Activated CD8-positive, alpha-beta memory T cell treated with anti-CD3 and anti-CD28 coated beads for 36 hours (primary cell): ENCODE data around the gene NEK7. TPM values are rescaled to one million over a fixed set of nuclear protein-coding genes. Genes with fewer than 3 reads are reported as not detected.

Source experiments
- CTCF ChIA-PET: fragments of 350-600 bp; sonication (Branson Sonifier 250); formaldehyde crosslinking; loops from one replicate; lab custom pipeline; 2021; ENCODE audit warnings: antibody characterized with exemption; lab: Charles Lee
- POLR2A ChIA-PET: fragments of 350-600 bp; sonication (Branson Sonifier 250); formaldehyde crosslinking; loops from one replicate; lab custom pipeline; 2021; ENCODE audit warnings: antibody characterized with exemption; lab: Charles Lee
- total RNA-seq, 2 experiments: library from RNA; stranded (reverse); gene quantifications; one replicate each; pipeline ENCODE4 v1.2.3, GENCODE V29; 2021

The NEK7 gene
- total RNA-seq, 2 experiments from 2014 or later: 64.7 to 68.7 TPM

- POLR2A ChIA-PET: interaction anchor here (0.8 to 1.7 kb wide), 2 partner anchors 22 to 34 kb away, joined by 3 to 6 read pairs; no protein-coding TSS in a partner anchor
Measured at GRCh38 chr1:198165927-198166647, 9.3 kb downstream of the NEK7 start.

GRCh38 chr1:198166900-198167299 lies 10.1 kb downstream of the NEK7 start:
- ChIA-PET CTCF (no interaction called here), POLR2A (interaction anchor here (0.6 to 0.8 kb wide), 2 partner anchors 21 to 51 kb away, joined by 3 read pairs; no protein-coding TSS in a partner anchor)

More at GRCh38 chr1:198165927-198166647, 9.3 kb downstream of the NEK7 start:
- CTCF ChIA-PET: no interaction called here

GRCh38 chr1:198167436-198167934 lies 10.7 kb downstream of the NEK7 start:
- CTCF ChIA-PET: interaction anchor here (1.0 kb wide), 1 partner anchor 15 kb away, joined by 3 read pairs; no protein-coding TSS in a partner anchor
- POLR2A ChIA-PET: interaction anchor here (0.6 kb wide), 1 partner anchor 51 kb away, joined by 3 read pairs; no protein-coding TSS in a partner anchor

DNA sequence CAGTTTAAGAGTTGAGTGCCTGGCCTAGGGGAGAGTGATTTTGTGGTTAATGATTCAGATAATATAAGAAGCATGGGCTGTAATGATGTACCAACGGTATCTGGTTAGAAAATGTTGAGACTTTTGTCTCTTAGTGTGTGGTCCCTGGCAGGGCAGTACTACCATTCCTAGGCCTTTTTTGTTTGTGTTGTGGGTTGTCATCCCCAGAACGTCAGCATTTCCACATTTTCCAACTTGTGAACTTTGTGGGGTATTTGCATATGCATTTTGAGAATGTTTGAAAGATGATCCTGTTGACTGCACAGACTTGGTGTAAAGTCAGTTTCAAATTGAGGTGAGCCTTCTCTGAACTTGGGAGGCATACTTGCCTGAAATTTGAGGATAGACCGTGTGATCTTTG lies 11.4 kb downstream of the NEK7 start:
- POLR2A ChIA-PET: no interaction called here
- CTCF ChIA-PET: interaction anchor here (1.0 kb wide), 1 partner anchor 15 kb away, joined by 3 read pairs; no protein-coding TSS in a partner anchor

DNA sequence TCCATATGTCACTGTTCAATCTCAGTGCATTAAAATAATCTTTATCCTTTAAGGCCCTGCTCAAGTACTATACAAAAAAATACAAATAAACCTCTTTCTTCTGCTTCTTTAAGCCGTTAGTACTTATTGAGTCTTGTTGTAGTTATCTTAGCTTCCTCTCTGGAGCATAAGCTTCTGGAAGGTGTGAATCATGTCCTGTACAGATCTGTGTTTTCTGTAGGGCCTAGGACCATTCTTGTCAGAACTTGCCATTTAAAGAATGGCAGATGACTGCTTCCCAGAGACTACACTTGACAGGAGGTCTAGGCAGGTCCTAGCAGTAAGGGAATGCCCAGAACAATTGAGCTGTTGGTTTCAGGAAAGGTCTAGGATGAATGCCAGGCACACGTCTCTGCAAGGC lies 12.9 kb downstream of the NEK7 start:
- POLR2A ChIA-PET: no interaction called here
- CTCF ChIA-PET: no interaction called here

- ChIA-PET POLR2A (no interaction called here), CTCF (interaction anchor here (0.9 to 1.0 kb wide), 2 partner anchors 38 to 97 kb away, joined by 3 read pairs; no protein-coding TSS in a partner anchor)
Measured at GRCh38 chr1:198171667-198172540, 15.1 kb downstream of the NEK7 start.

GRCh38 chr1:198173832-198174231 lies 17.0 kb downstream of the NEK7 start:
- POLR2A ChIA-PET: interaction anchor here (0.6 kb wide), 1 partner anchor 322 kb away, joined by 5 read pairs; no protein-coding TSS in a partner anchor

DNA sequence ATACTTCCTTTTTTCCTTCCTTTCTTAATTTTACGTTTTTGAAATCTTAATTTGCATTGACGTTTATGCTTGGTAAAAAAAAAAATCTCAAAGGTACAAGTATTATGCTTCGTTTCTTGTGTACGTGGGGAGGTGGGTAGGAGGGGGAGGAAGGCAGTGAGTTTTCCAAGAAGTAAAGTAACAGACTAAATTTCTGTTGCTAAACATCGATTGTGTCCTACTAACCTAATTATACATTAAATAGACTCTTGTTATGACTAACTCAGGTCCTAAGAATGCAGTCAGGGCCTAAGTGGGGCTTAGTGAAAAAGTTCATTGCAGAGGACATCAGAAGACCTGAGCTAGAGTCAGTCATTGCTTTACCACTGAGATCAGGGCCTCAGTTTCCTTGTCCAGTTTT lies 17.5 kb downstream of the NEK7 start:
- POLR2A ChIA-PET: no interaction called here
- CTCF ChIA-PET: interaction anchor here (1.5 kb wide), 1 partner anchor 12 kb away, joined by 4 read pairs; no protein-coding TSS in a partner anchor

More at GRCh38 chr1:198173832-198174231, 17.0 kb downstream of the NEK7 start:
- CTCF ChIA-PET: no interaction called here

DNA sequence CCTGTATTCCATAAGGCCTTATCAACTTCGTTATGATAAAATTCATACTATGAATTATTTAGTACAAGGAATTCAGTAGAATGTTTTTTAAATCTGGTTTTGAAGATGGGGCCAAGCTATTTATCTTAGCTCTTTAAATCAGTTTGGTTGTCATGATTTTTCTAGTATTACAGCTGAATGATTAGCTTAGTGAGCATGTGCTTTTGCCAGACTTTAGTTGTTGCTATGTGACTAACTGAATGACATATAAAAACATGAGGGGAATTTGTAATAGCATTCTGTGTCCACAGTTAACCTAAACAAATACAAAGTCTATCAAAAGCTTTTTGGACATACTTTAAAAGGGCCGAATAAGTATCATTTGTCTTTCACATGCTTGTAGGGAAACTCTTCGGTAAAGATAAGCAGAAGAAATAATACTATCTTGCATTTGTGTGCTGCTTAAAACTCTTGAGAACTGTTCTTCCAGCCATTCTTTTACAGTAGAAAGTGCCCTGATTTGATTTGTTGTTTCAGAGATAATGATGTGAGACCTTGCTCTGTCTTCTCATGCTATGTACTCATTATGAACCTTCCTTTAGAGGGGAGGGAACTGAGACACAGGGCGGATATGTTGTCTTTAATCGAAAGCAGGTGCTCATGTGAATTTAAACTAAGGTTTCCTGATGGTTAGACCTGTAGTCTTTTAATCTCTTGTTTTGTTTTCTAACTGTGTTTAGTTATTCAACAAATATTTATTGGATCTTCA lies 18.8 kb downstream of the NEK7 start:
- CTCF ChIA-PET: interaction anchor here (1.5 kb wide), 1 partner anchor 14 kb away, joined by 4 read pairs; no protein-coding TSS in a partner anchor
- POLR2A ChIA-PET: no interaction called here

DNA sequence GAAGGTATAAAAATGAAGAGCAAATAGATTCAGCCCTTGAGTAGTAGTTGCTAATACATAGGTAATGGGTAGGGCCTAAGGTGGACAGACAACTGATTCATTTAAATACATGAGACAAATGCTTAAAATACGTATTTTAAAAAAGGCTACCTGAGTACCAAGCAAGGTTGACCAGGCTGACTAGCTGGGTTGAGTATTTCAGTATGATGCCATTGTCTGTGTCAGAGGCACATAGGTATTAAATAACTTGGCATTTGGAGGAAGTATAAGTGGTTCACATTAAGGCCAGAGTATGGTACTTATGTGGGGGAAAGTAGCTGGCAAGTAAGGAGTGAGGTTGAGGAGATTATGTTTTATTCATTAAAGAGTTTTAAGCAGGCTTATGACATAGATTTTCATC lies 19.4 kb downstream of the NEK7 start:
- ChIA-PET POLR2A (no interaction called here), CTCF (no interaction called here)

- ChIA-PET CTCF (no interaction called here), POLR2A (no interaction called here)
Measured at GRCh38 chr1:198177546-198177945, 20.7 kb downstream of the NEK7 start.

- ChIA-PET POLR2A (interaction anchor here (0.6 kb wide), 1 partner anchor 451 kb away, joined by 4 read pairs; no protein-coding TSS in a partner anchor), CTCF (no interaction called here)
Measured at GRCh38 chr1:198178615-198179014, 21.8 kb downstream of the NEK7 start.

GRCh38 chr1:198179556-198179981 lies 22.8 kb downstream of the NEK7 start:
- CTCF ChIA-PET: no interaction called here
- POLR2A ChIA-PET: no interaction called here

GRCh38 chr1:198183605-198184004 lies 26.8 kb downstream of the NEK7 start:
- POLR2A ChIA-PET: no interaction called here
- CTCF ChIA-PET: interaction anchor here (1.4 kb wide), 1 partner anchor 16 kb away, joined by 3 read pairs; no protein-coding TSS in a partner anchor

- CTCF ChIA-PET: no interaction called here
Measured at GRCh38 chr1:198184516-198184915, 27.7 kb downstream of the NEK7 start.

DNA sequence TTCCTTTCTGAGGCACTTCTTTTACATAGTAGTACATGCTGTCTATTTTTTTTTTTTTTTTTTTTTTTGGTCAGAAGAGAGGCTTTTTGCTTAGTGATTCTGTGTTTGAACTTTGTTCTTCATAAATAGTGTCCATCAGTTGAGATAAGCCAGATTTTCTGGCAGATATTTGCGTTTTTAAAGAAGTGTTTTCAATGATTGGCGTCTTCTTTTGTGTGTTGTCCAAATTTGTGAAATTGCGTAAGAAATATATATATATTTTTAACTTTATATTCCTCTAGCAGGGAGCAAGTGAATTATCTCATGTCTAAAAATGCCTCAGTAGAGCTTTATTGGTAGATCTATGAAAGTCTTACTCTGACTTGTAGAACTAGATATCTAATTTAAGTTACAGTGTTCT lies 28.3 kb downstream of the NEK7 start:
- POLR2A ChIA-PET: no interaction called here
- CTCF ChIA-PET: no interaction called here

More at GRCh38 chr1:198184516-198184915, 27.7 kb downstream of the NEK7 start:
- POLR2A ChIA-PET: no interaction called here

DNA sequence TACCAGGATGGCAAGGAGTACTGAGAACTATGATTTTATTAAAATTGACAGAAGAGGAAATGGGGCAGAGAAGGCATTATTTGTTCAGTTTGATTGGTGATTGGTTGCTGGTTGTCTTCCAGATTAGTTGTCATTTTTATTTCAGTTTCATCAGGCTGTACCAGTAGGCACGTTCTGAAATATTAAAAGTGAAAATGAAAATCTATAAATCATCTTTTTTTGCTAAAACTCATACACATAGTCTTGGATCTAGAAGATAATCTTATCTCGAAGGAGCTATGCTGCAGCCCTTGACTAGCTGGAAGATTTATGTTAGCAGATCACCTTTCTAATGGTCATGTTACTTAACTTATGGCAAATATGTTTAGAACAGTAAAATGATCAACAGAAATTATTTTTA lies 29.0 kb downstream of the NEK7 start:
- CTCF ChIA-PET: no interaction called here
- POLR2A ChIA-PET: interaction anchor here (0.5 kb wide), 1 partner anchor 471 kb away, joined by 3 read pairs; no protein-coding TSS in a partner anchor

DNA sequence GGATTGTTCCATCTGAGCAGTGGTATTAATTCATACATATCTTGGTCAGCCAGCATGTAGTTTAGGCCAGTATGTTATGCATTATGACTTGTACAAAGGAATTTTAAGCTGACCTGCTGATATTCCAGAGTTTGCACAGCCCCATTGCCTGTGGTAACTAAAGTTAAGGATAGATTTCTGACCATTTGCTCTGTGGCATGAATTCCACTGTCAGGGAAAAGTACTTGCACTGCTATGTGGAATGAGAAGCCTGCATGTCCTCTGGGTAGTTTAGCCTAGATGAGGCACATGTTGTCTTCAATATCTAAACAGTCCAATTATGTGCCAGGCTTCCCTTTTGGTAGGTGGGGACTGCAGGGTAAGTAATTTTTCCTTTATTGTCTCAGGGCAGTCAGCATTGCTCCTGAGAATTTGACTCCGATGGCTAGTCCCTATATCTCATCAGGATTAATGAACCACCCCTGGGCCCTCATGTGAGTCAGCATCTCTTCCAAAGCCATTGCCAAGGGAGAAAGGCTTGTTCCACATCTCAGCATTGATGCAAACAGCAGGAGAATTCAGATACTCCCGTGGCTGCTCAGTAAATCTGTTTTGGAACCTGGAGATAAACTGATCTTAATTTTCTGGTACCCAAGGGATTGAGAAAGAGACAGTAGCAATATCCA lies 30.2 kb downstream of the NEK7 start:
- ChIA-PET POLR2A (interaction anchor here (1.2 kb wide), 1 partner anchor 21 kb away, joined by 3 read pairs; no protein-coding TSS in a partner anchor), CTCF (no interaction called here)
